Fibroblast of the aortic adventitia (primary cell): ENCODE measurements around the gene DNMT1. TPM values are rescaled to one million over a fixed set of nuclear protein-coding genes. Genes with fewer than 3 reads are reported as not detected.

Experiments used
- DNase-seq: peaks from one replicate; pipeline ENCODE4 v3.0.0-alpha.2; 2010; ENCODE audit warnings: low read depth
- H3K4me3 ChIP-seq: 2 replicates; pipeline ENCODE4 v1.5.1; 2011; ENCODE audit warnings: low read depth, mild to moderate bottlenecking, control low read depth, low read length, moderate library complexity
- CTCF ChIP-seq: IDR thresholded peaks from 2 replicates; pipeline ENCODE4 v1.5.1; 2011; ENCODE audit warnings: mild to moderate bottlenecking, low read length, control low read depth, inconsistent platforms; ENCODE audit not compliant: insufficient read depth
- small RNA-seq: library from RNA; depleted of rRNA; stranded (forward); fragments of <200 nt; gene quantifications from one replicate; pipeline ENCODE3, GENCODE V24; 2012
- total RNA-seq: library from RNA; depleted of rRNA; stranded (reverse); fragments of >200 nt; gene quantifications from 2 replicates; pipeline ENCODE4 v1.2.3, GENCODE V29; 2012; ENCODE audit warnings: low replicate concordance

Gene DNMT1
- total RNA-seq, 1 donor, result 116 TPM

- DNase-seq, result peak; percentile 55
- H3K4me3 ChIP-seq, result peak within 1 kb of the TSS; percentile 92
- no peak for TF ChIP-seq CTCF
Measured at GRCh38 chr19:10085641-10086590, 108.8 kb downstream of the DNMT1 start, which contains the start of gene SHFL. Gene SHFL, plus strand, starts transcription at chr19:10086317. Its CDS starts 111 bp downstream, at chr19:10086428.

- DNase-seq, result no peak
- no peak for TF ChIP-seq CTCF
- no peak overlapping the region for H3K4me3 ChIP-seq
Measured at GRCh38 chr19:10084803-10085202, 110.0 kb downstream of the DNMT1 start.

GRCh38 chr19:10083911-10084310 is 110.8 kb downstream of the DNMT1 start:
- TF ChIP-seq CTCF, result no peak
- H3K4me3 ChIP-seq, result no peak overlapping the region
- DNase-seq, result no peak

Small RNA genes lying within 50 kb of the gene (small RNA-seq; reads per million reads assigned to genes)
- gene MIR4322 (not detected), gene SNORD105 (28.9 reads per million, percentile 96 among the genes with 10 or more reads in this experiment), gene SNORD105B (353 reads per million, percentile 99 among the genes with 10 or more reads in this experiment)

Other genes starting within 250 kb of the DNMT1 start
- gene COL5A3, start 184.4 kb downstream of the DNMT1 start, total RNA-seq, result 4.1 and 5.2 TPM in 2 replicates
- not detected in 2 replicates for gene RDH8, start 181.5 kb downstream of the DNMT1 start, total RNA-seq
- gene SHFL, start 108.6 kb downstream of the DNMT1 start, total RNA-seq, result 18.4 and 22.7 TPM in 2 replicates
- 0.09 and 0.90 TPM in 2 replicates for gene ANGPTL6, start 92.3 kb downstream of the DNMT1 start, total RNA-seq
- 7.8 and 21.8 TPM in 2 replicates for gene PPAN, start 88.6 kb downstream of the DNMT1 start, total RNA-seq
- 0.33 and 3.0 TPM in 2 replicates for gene P2RY11, start 83.3 kb downstream of the DNMT1 start, total RNA-seq
- gene EIF3G, start 75.1 kb downstream of the DNMT1 start, total RNA-seq, result 120 and 193 TPM in 2 replicates
- 9.7 and 44.6 TPM in 2 replicates for gene S1PR2, start 36.4 kb upstream of the DNMT1 start, total RNA-seq
- 23.1 and 33.9 TPM in 2 replicates for gene MRPL4, start 57.3 kb upstream of the DNMT1 start, total RNA-seq
- gene ICAM1, start 76.2 kb upstream of the DNMT1 start, total RNA-seq, result 6.5 and 45.7 TPM in 2 replicates
- 0.27 and 0.98 TPM in 2 replicates for gene ICAM4, start 92.0 kb upstream of the DNMT1 start, total RNA-seq
- 1.2 and 4.4 TPM in 2 replicates for gene ICAM5, start 95.0 kb upstream of the DNMT1 start, total RNA-seq
- 0.16 and 0.63 TPM in 2 replicates for gene ZGLP1, start 114.9 kb upstream of the DNMT1 start, total RNA-seq
- 15.1 and 97.6 TPM in 2 replicates for gene FDX2, start 121.1 kb upstream of the DNMT1 start, total RNA-seq
- gene RAVER1, start 138.6 kb upstream of the DNMT1 start, total RNA-seq, result 6.5 and 12.0 TPM in 2 replicates
- 1.3 and 8.5 TPM in 2 replicates for gene ICAM3, start 144.7 kb upstream of the DNMT1 start, total RNA-seq
- gene TYK2, start 185.6 kb upstream of the DNMT1 start, total RNA-seq, result 25.7 and 51.5 TPM in 2 replicates
- gene CDC37, start 208.6 kb upstream of the DNMT1 start, total RNA-seq, result 60.5 and 151 TPM in 2 replicates
- 1.8 and 7.0 TPM in 2 replicates for gene PDE4A, start 225.6 kb upstream of the DNMT1 start, total RNA-seq